ENCODE data around the gene FLT4. TPM values are rescaled to one million over a fixed set of nuclear protein-coding genes. Genes with fewer than 3 reads are reported as not detected.

FLT4 gene
- total and polyA plus RNA-seq, 2 donors (not counting 1 experiment from before 2014, with no cell fraction given): 0.01 TPM; not detected in 1

GRCh38 chr5:180620014-180620413 lies 29.4 kb downstream of the FLT4 start:
- Histone ChIP-seq H3K79me2 (ENCODE audit: control insufficient read depth, insufficient read depth, low read length) (no peaks in the 10 kb centered on the region), H3K9ac (ENCODE audit: low read length) (no peak overlapping the region), H3K27ac (ENCODE audit: low read length in 2 of 2) (no peak overlapping the region), H3K4me3 (ENCODE audit: control extremely low read depth in 1 of 5, extremely low read depth in 1 of 5, insufficient read depth in 1 of 5, low read depth in 2 of 5, low read length in 4 of 5) (no peak overlapping the region), H3K9me3 (ENCODE audit: control extremely low read depth in 1 of 3, control insufficient read depth in 2 of 3, insufficient read depth in 1 of 3, low read length in 2 of 3) (peaks cover 0 to 2% (median 0%) of the 10 kb centered on the region in 3 donors), H3K4me1 (ENCODE audit: control insufficient read depth in 2 of 2, insufficient read depth in 2 of 2, low read length in 2 of 2) (no peaks in the 10 kb centered on the region), H3K36me3 (replicated peaks in 1 of 2; ENCODE audit: control extremely low read depth in 1 of 2, control insufficient read depth in 1 of 2, extremely low read depth in 1 of 2, insufficient read depth in 2 of 2, low read length in 1 of 2) (no peaks in the 10 kb centered on the region), H4K20me1 (ENCODE audit: control insufficient read depth, insufficient read depth, low read length, poor library complexity, severe bottlenecking) (no peaks in the 10 kb centered on the region), H3K4me2 (replicated peaks; ENCODE audit: low read depth, low read length, poor library complexity, severe bottlenecking) (no peak overlapping the region), H3K27me3 (replicated peaks in 1 of 4; ENCODE audit: control extremely low read depth in 1 of 4, control insufficient read depth in 3 of 4, insufficient read depth in 4 of 4, low read length in 3 of 4) (peaks cover 0 to 3% (median 0%) of the 10 kb centered on the region in 4 experiments), H2AFZ (ENCODE audit: insufficient read depth, low read depth, low read length, poor library complexity, severe bottlenecking) (no peak overlapping the region)
- Mint-ChIP-seq H3K27ac (no peak overlapping the region), H3K27me3 (no peaks in the 10 kb centered on the region), H3K4me3 (no peak overlapping the region), H3K9me3 (ENCODE audit: insufficient read depth) (no peaks in the 10 kb centered on the region), H3K4me1 (peaks cover 2% of the 10 kb centered on the region)
- ChIA-PET POLR2A (no interaction called here), CTCF (no interaction called here)
- intact Hi-C loops (cut with micrococcal nuclease): no loop called here
- no peak for TF ChIP-seq EZH2 (IDR thresholded peaks at IDR 0.05; ENCODE audit: borderline replicate concordance, insufficient read depth, low read depth, low read length, poor library complexity, severe bottlenecking)
- TF ChIP-seq, protein P1, sequence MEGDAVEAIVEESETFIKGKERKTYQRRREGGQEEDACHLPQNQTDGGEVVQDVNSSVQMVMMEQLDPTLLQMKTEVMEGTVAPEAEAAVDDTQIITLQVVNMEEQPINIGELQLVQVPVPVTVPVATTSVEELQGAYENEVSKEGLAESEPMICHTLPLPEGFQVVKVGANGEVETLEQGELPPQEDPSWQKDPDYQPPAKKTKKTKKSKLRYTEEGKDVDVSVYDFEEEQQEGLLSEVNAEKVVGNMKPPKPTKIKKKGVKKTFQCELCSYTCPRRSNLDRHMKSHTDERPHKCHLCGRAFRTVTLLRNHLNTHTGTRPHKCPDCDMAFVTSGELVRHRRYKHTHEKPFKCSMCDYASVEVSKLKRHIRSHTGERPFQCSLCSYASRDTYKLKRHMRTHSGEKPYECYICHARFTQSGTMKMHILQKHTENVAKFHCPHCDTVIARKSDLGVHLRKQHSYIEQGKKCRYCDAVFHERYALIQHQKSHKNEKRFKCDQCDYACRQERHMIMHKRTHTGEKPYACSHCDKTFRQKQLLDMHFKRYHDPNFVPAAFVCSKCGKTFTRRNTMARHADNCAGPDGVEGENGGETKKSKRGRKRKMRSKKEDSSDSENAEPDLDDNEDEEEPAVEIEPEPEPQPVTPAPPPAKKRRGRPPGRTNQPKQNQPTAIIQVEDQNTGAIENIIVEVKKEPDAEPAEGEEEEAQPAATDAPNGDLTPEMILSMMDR (IDR thresholded peaks at IDR 0.05): no peak
- 93% methylated on average over 14 of the region's 14 CpGs for WGBS (ENCODE audit: insufficient coverage)
- ATAC-seq (ENCODE audit: low read depth) (no peak), DNase-seq (no peak)

DNA sequence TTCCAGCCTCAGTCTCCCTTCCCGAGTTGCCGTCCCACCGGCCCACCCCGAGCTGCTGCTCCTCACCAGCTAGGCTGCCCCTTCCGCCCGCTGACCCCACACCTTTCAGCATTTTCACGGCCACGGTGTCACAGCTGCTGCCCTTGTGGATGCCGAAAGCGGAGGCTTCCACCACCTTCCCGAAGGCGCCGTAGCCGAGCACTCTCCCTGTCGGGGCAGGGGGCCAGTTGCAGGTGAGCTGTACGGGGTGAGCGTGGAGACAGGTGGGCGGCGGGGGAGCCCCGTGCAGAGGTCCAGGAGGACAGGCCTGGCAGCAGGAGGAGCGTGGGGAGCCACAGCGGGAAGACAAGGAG lies 29.9 kb downstream of the FLT4 start:
- ATAC-seq (ENCODE audit: low read depth) (no peak), DNase-seq (no peak)
- Histone ChIP-seq H3K27me3 (replicated peaks in 1 of 4; ENCODE audit: control extremely low read depth in 1 of 4, control insufficient read depth in 3 of 4, insufficient read depth in 4 of 4, low read length in 3 of 4) (peaks cover 0 to 3% (median 0%) of the 10 kb centered on the region in 4 experiments), H3K36me3 (replicated peaks in 1 of 2; ENCODE audit: control extremely low read depth in 1 of 2, control insufficient read depth in 1 of 2, extremely low read depth in 1 of 2, insufficient read depth in 2 of 2, low read length in 1 of 2) (no peaks in the 10 kb centered on the region), H3K9ac (ENCODE audit: low read length) (no peak overlapping the region), H3K9me3 (ENCODE audit: control extremely low read depth in 1 of 3, control insufficient read depth in 2 of 3, insufficient read depth in 1 of 3, low read length in 2 of 3) (peaks cover 0 to 2% (median 0%) of the 10 kb centered on the region in 3 donors), H2AFZ (ENCODE audit: insufficient read depth, low read depth, low read length, poor library complexity, severe bottlenecking) (no peak overlapping the region), H3K4me1 (ENCODE audit: control insufficient read depth in 2 of 2, insufficient read depth in 2 of 2, low read length in 2 of 2) (no peaks in the 10 kb centered on the region), H4K20me1 (ENCODE audit: control insufficient read depth, insufficient read depth, low read length, poor library complexity, severe bottlenecking) (no peaks in the 10 kb centered on the region), H3K79me2 (ENCODE audit: control insufficient read depth, insufficient read depth, low read length) (no peaks in the 10 kb centered on the region), H3K4me3 (ENCODE audit: control extremely low read depth in 1 of 5, extremely low read depth in 1 of 5, insufficient read depth in 1 of 5, low read depth in 2 of 5, low read length in 4 of 5) (no peak overlapping the region), H3K27ac (ENCODE audit: low read length in 2 of 2) (no peak overlapping the region), H3K4me2 (replicated peaks; ENCODE audit: low read depth, low read length, poor library complexity, severe bottlenecking) (no peak overlapping the region)
- ChIA-PET POLR2A (no interaction called here), CTCF (no interaction called here)
- H3K27me3 Mint-ChIP-seq: no peaks in the 10 kb centered on the region
- H3K4me3 Mint-ChIP-seq: no peak overlapping the region
- intact Hi-C loops (cut with micrococcal nuclease): no loop called here
- no peaks in the 10 kb centered on the region for H3K9me3 Mint-ChIP-seq (ENCODE audit: insufficient read depth)
- peaks cover 2% of the 10 kb centered on the region for H3K4me1 Mint-ChIP-seq
- 97% methylated on average over 19 of the region's 22 CpGs for WGBS (ENCODE audit: insufficient coverage)
- TF ChIP-seq EZH2 (IDR thresholded peaks at IDR 0.05; ENCODE audit: borderline replicate concordance, insufficient read depth, low read depth, low read length, poor library complexity, severe bottlenecking): no peak
- TF ChIP-seq, protein P1 (IDR thresholded peaks at IDR 0.05): no peak
- H3K27ac Mint-ChIP-seq: no peak overlapping the region
